GM12878 (cell line): ENCODE measurements around the gene NRG2. TPM values are rescaled to one million over a fixed set of nuclear protein-coding genes. Genes with fewer than 3 reads are reported as not detected.

Source experiments
- ATF3 ChIP-seq: IDR thresholded peaks from 2 replicates; pipeline ENCODE4 v1.6.1; 2011; ENCODE audit warnings: low read depth, mild to moderate bottlenecking, low read length, moderate library complexity, borderline replicate concordance; ENCODE audit errors: extremely low read depth
- CUX1 ChIP-seq: IDR thresholded peaks from 2 replicates; pipeline ENCODE4 v1.6.1; 2012; ENCODE audit warnings: improper control_type of control experiment, low read depth, low read length; ENCODE audit not compliant: insufficient replicate concordance
- ETV6 ChIP-seq, 2 experiments: fragments of 450-650 bp in 1 of 2; IDR thresholded peaks in 1 of 2; conservative IDR thresholded peaks in 1 of 2; 2 replicates each; pipeline ENCODE4 v1.6.1; 2014; ENCODE audit warnings: antibody characterized with exemption in 1 of 2, borderline replicate concordance in 1 of 2, low read depth in 1 of 2, mild to moderate bottlenecking in 1 of 2, moderate library complexity in 1 of 2
- SUPT20H ChIP-seq: IDR thresholded peaks from 2 replicates; pipeline ENCODE4 v1.6.1; 2011; ENCODE audit warnings: low read depth, mild to moderate bottlenecking, low read length, moderate library complexity, borderline replicate concordance; ENCODE audit not compliant: control insufficient read depth
- ZBTB40 ChIP-seq: fragments of 450-650 bp; IDR thresholded peaks from 2 replicates; pipeline ENCODE4 v1.6.1; 2016; ENCODE audit warnings: mild to moderate bottlenecking, moderate library complexity, borderline replicate concordance
- polyA plus RNA-seq, 11 experiments: library from polyadenylated mRNA; depleted of rRNA in 4 of 11; unstranded in 6 of 11; stranded (reverse) in 5 of 11; fragments of >200 nt; fragmentation: Nextera tagmentation in 4 of 11; fragmentation: Illumina TruSeq in 1 of 11; extraction: Ambion mirVana in 4 of 11; extraction: Trizol in 1 of 11; gene quantifications; 1 replicate in 1 of 11; 2 replicates in 10 of 11; pipeline versions ENCODE4 v1.2.1 to v1.2.3, GENCODE V29; 2011 to 2016; ENCODE audit warnings: inconsistent platforms in 2 of 11, missing spikeins in 2 of 11, low read depth in 1 of 11
- total RNA-seq, 4 experiments: library from RNA; depleted of rRNA in 3 of 4; stranded (reverse); fragments of >200 nt in 3 of 4; fragmentation: Illumina TruSeq in 1 of 4; extraction: Trizol in 1 of 4; gene quantifications; 2 replicates each; pipeline versions ENCODE4 v1.2.1 to v1.2.3, GENCODE V29; 2013 to 2021

NRG2 gene
- total and polyA plus RNA-seq, 10 of the 15 experiments (the other 5 are each of a cell fraction or from before 2014, with no cell fraction given), result 0.10 to 21.7 (median 9.6) TPM

GRCh38 chr5:139871614-139872013 is 171.5 kb downstream of the NRG2 start (continued):
- TF ChIP-seq CUX1 (no peak), ATF3 (no peak), ZBTB40 (no peak), ETV6 (conservative IDR thresholded peaks at IDR 0.05 in 1 of 2, IDR thresholded peaks at IDR 0.05 in 1 of 2; ENCODE audit: borderline replicate concordance in 1 of 2, low read depth in 1 of 2) (no peak), SUPT20H (no peak)
